B cell (primary cell): ENCODE results near the gene LUZP1. TPM values are rescaled to one million over a fixed set of nuclear protein-coding genes. Genes with fewer than 3 reads are reported as not detected.

ENCODE experiments used
- ATAC-seq: fragments of 200-7000 bp; cut with Tn5 transposase; one replicate; pipeline ENCODE4 v1.10.0; 2021; ENCODE audit warnings: low read depth, mild to moderate bottlenecking, moderate number of reproducible peaks, moderate library complexity
- CTCF ChIA-PET: fragments of 350-600 bp; sonication (Branson Sonifier 250); formaldehyde crosslinking; loops from one replicate; lab custom pipeline; 2021; ENCODE audit warnings: antibody characterized with exemption, inconsistent platforms; lab: Charles Lee
- POLR2A ChIA-PET: fragments of 350-600 bp; sonication (Branson Sonifier 250); formaldehyde crosslinking; loops from one replicate; lab custom pipeline; 2021; ENCODE audit warnings: antibody characterized with exemption; lab: Charles Lee
- DNase-seq: peaks from one replicate; pipeline ENCODE4 v3.0.0; 2013
- H2AFZ ChIP-seq: 2 replicates; pipeline ENCODE4 v1.6.1; 2012; ENCODE audit warnings: mild to moderate bottlenecking, low read depth, low read length; ENCODE audit not compliant: insufficient read depth, poor library complexity, severe bottlenecking
- H3K27ac ChIP-seq, 2 donors: 1 replicate in 1 of 2; 2 replicates in 1 of 2; pipeline ENCODE4 v1.5.1; 2012 to 2013; ENCODE audit warnings: low read length in 2 of 2, mild to moderate bottlenecking in 2 of 2, moderate library complexity in 1 of 2
- H3K27me3 ChIP-seq, 4 experiments: fragments of 200-600 bp in 1 of 4; sonication (generic) in 1 of 4; replicated peaks in 1 of 4; 1 replicate in 2 of 4; 2 replicates in 2 of 4; pipeline versions ENCODE4 v1.6.1 to v1.7.0; 2013 to 2016; ENCODE audit warnings: low read length in 3 of 4, mild to moderate bottlenecking in 2 of 4, mixed read lengths in 1 of 4, moderate library complexity in 1 of 4; ENCODE audit not compliant: insufficient read depth in 4 of 4, control insufficient read depth in 3 of 4; ENCODE audit errors: control extremely low read depth in 1 of 4
- H3K36me3 ChIP-seq, 2 experiments: replicated peaks in 1 of 2; 1 replicate in 1 of 2; 2 replicates in 1 of 2; pipeline versions ENCODE4 v1.6.1 to v1.7.1; 2013; ENCODE audit warnings: low read length in 1 of 2; ENCODE audit not compliant: insufficient read depth in 2 of 2, control insufficient read depth in 1 of 2; ENCODE audit errors: control extremely low read depth in 1 of 2, extremely low read depth in 1 of 2
- H3K4me1 ChIP-seq, 2 donors: fragments of 200-600 bp in 1 of 2; sonication (generic) in 1 of 2; 1 replicate in 1 of 2; 2 replicates in 1 of 2; pipeline versions ENCODE4 v1.5.1 to v1.6.1; 2013 to 2017; ENCODE audit warnings: low read length in 2 of 2; ENCODE audit not compliant: control insufficient read depth in 2 of 2, insufficient read depth in 2 of 2
- H3K4me2 ChIP-seq: replicated peaks from 2 replicates; pipeline ENCODE3; 2012; ENCODE audit warnings: mild to moderate bottlenecking, low read depth, low read length; ENCODE audit not compliant: poor library complexity, severe bottlenecking
- H3K4me3 ChIP-seq, 5 experiments: fragments of 200-600 bp in 1 of 5; sonication (generic) in 1 of 5; 1 replicate in 3 of 5; 2 replicates in 2 of 5; pipeline versions ENCODE4 v1.5.1 to v1.7.0; 2011 to 2016; ENCODE audit warnings: low read length in 4 of 5, mild to moderate bottlenecking in 4 of 5, low read depth in 2 of 5, control low read depth in 1 of 5, moderate library complexity in 1 of 5; ENCODE audit not compliant: insufficient read depth in 1 of 5; ENCODE audit errors: control extremely low read depth in 1 of 5, extremely low read depth in 1 of 5
- H3K79me2 ChIP-seq: fragments of 200-600 bp; sonication (generic); one replicate; pipeline ENCODE4 v1.6.0; 2016; ENCODE audit warnings: low read length; ENCODE audit not compliant: control insufficient read depth, insufficient read depth
- H3K9ac ChIP-seq: fragments of 200-600 bp; sonication (generic); 2 replicates; pipeline ENCODE4 v1.6.1; 2017; ENCODE audit warnings: mild to moderate bottlenecking, low read length, moderate library complexity
- H3K9me3 ChIP-seq, 3 donors: one replicate each; pipeline versions ENCODE4 v1.6.1 to v1.7.1; 2013; ENCODE audit warnings: low read length in 2 of 3; ENCODE audit not compliant: control insufficient read depth in 2 of 3, insufficient read depth in 1 of 3; ENCODE audit errors: control extremely low read depth in 1 of 3
- H4K20me1 ChIP-seq: 2 replicates; pipeline ENCODE4 v1.6.0; 2012; ENCODE audit warnings: mild to moderate bottlenecking, low read length; ENCODE audit not compliant: insufficient read depth, control insufficient read depth, poor library complexity, severe bottlenecking
- H3K27ac Mint-ChIP-seq: one replicate; pipeline ENCODE4 v1.8.0; 2021; ENCODE audit warnings: mixed read lengths
- H3K27me3 Mint-ChIP-seq: one replicate; pipeline ENCODE4 v1.8.0; 2021; ENCODE audit warnings: mixed read lengths
- H3K4me1 Mint-ChIP-seq: one replicate; pipeline ENCODE4 v1.8.0; 2021; ENCODE audit warnings: mixed read lengths
- H3K4me3 Mint-ChIP-seq: one replicate; pipeline ENCODE4 v1.8.0; 2021; ENCODE audit warnings: mixed read lengths
- H3K9me3 Mint-ChIP-seq: one replicate; pipeline ENCODE4 v1.8.0; 2022; ENCODE audit warnings: mixed read lengths; ENCODE audit not compliant: insufficient read depth
- EZH2 ChIP-seq: IDR thresholded peaks from 2 replicates; pipeline ENCODE4 v1.6.1; 2012; ENCODE audit warnings: borderline replicate concordance, low read depth, mild to moderate bottlenecking, moderate library complexity, low read length; ENCODE audit not compliant: insufficient read depth, poor library complexity, severe bottlenecking
- WGBS: methylation state at CpG from one replicate; pipeline ENCODE4 v1.1.5; 2013; ENCODE audit warnings: missing lambda C conversion rate; ENCODE audit not compliant: insufficient coverage; 5-methylcytosine and 5-hydroxymethylcytosine counted together
- intact Hi-C: fragments of 100-400 bp; cut with micrococcal nuclease; formaldehyde crosslinking; loops from one replicate; pipeline ENCODE4 v1.10.0; 2022
- polyA plus RNA-seq: library from polyadenylated mRNA; depleted of rRNA; stranded (reverse); fragments of >200 nt; gene quantifications from 2 replicates; pipeline ENCODE4 v1.2.3, GENCODE V29; 2012
- total RNA-seq, 2 donors: library from RNA; stranded (reverse); fragments of 120-200 nt in 1 of 2; gene quantifications; 1 replicate in 1 of 2; 2 replicates in 1 of 2; pipeline versions ENCODE4 v1.2.3 to v1.2.4, GENCODE V29; 2013 to 2022
- TF ChIP-seq, protein P1 (sequence below): fragments of 200-600 bp; IDR thresholded peaks from one replicate; pipeline ENCODE4 v1.8.0; 2022; ENCODE audit warnings: antibody characterized with exemption, mild to moderate bottlenecking

The LUZP1 gene
- total and polyA plus RNA-seq, 2 donors (not counting 1 experiment from before 2014, with no cell fraction given), result 2.0 to 12.9 TPM

DNA sequence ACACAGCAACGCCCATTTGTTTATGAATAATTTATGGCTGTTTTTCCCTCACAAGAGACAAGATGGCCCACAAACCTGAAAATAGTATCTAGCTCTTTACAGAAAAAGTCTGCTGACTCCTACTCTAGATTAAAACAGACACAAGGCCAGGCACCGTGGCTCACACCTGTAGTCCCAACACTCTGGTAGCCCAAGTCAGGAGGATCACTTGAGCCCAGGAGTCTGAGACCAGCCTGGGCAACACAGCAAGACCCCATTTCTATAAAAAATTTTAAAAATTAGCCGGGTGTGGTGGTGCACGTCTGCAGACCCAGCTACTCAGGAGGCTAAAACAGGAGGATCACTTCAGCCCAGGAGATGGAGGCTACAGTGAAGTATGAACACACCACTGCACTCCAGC is 34.6 kb downstream of the LUZP1 start:
- Mint-ChIP-seq H3K4me3 (no peak overlapping the region), H3K27ac (no peak overlapping the region), H3K27me3 (no peaks in the 10 kb centered on the region), H3K9me3 (no peaks in the 10 kb centered on the region), H3K4me1 (no peaks in the 10 kb centered on the region)
- Histone ChIP-seq H3K27me3 (no peaks in the 10 kb centered on the region), H3K9me3 (no peaks in the 10 kb centered on the region), H4K20me1 (no peaks in the 10 kb centered on the region), H3K79me2 (peaks cover 30% of the 10 kb centered on the region), H3K4me3 (no peak overlapping the region), H2AFZ (no peak overlapping the region), H3K9ac (no peak overlapping the region), H3K4me1 (no peaks in the 10 kb centered on the region), H3K4me2 (no peak overlapping the region), H3K36me3 (no peaks in the 10 kb centered on the region), H3K27ac (no peak overlapping the region)
- ChIA-PET CTCF (interaction anchor here (3.3 kb wide), 1 partner anchor 50 kb away, joined by 14 read pairs; no protein-coding TSS in a partner anchor), POLR2A (no interaction called here)
- intact Hi-C loops, result no loop called here
- WGBS, result 100% methylated on average over 1 of the region's 4 CpGs
- DNase-seq (no peak), ATAC-seq (no peak)
- TF ChIP-seq, protein P1, sequence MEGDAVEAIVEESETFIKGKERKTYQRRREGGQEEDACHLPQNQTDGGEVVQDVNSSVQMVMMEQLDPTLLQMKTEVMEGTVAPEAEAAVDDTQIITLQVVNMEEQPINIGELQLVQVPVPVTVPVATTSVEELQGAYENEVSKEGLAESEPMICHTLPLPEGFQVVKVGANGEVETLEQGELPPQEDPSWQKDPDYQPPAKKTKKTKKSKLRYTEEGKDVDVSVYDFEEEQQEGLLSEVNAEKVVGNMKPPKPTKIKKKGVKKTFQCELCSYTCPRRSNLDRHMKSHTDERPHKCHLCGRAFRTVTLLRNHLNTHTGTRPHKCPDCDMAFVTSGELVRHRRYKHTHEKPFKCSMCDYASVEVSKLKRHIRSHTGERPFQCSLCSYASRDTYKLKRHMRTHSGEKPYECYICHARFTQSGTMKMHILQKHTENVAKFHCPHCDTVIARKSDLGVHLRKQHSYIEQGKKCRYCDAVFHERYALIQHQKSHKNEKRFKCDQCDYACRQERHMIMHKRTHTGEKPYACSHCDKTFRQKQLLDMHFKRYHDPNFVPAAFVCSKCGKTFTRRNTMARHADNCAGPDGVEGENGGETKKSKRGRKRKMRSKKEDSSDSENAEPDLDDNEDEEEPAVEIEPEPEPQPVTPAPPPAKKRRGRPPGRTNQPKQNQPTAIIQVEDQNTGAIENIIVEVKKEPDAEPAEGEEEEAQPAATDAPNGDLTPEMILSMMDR, result no peak
- no peak for TF ChIP-seq EZH2

DNA sequence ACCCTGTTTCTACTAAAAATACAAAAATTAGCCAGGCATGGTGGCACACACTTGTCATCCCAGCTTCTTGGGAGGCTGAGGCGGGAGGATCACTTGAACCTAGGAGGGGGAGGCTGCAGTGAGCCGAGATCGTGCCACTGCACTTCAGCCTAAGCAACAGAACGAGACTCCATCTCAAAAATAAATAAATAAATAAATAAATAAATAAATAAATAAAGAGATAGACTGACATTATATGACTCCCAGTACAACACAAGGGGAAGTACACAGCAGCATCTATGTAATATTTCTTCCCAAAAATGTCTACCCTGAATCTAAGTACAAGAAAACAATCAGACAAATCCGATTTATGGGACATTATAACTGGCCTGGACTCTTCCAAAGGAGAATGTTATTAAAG is 35.1 kb downstream of the LUZP1 start:
- H3K27me3 Mint-ChIP-seq, result no peaks in the 10 kb centered on the region
- ChIA-PET POLR2A (no interaction called here), CTCF (interaction anchor here (3.3 kb wide), 1 partner anchor 50 kb away, joined by 14 read pairs; no protein-coding TSS in a partner anchor)
- no peaks in the 10 kb centered on the region for H3K36me3 ChIP-seq
- H3K27ac ChIP-seq, result no peak overlapping the region
- H3K4me3 ChIP-seq, result no peak overlapping the region
- whole genome bisulfite sequencing, result no CpG with 5 or more reads among the region's 5 CpGs
- no peaks in the 10 kb centered on the region for H4K20me1 ChIP-seq
- H3K4me2 ChIP-seq, result no peak overlapping the region
- H3K9me3 ChIP-seq, result no peaks in the 10 kb centered on the region
- DNase-seq, result no peak
- ATAC-seq, result no peak
- H3K27ac Mint-ChIP-seq, result no peak overlapping the region
- H3K4me1 Mint-ChIP-seq, result no peaks in the 10 kb centered on the region
- H3K4me3 Mint-ChIP-seq, result no peak overlapping the region
- H3K4me1 ChIP-seq, result no peaks in the 10 kb centered on the region
- peaks cover 34% of the 10 kb centered on the region for H3K79me2 ChIP-seq
- H3K9me3 Mint-ChIP-seq, result no peaks in the 10 kb centered on the region
- no peaks in the 10 kb centered on the region for H3K27me3 ChIP-seq
- H3K9ac ChIP-seq, result no peak overlapping the region
- intact Hi-C loops, result no loop called here
- H2AFZ ChIP-seq, result no peak overlapping the region
- no peak for TF ChIP-seq EZH2
- TF ChIP-seq, protein P1, result no peak
